Activated CD8-positive, alpha-beta T cell treated with anti-CD3 and anti-CD28 coated beads, Interleukin-2, amount 10 ng/mL, durations not matched to agents 7 days and 5 days (primary cell): ENCODE results near the gene PVALB. TPM values are rescaled to one million over a fixed set of nuclear protein-coding genes. Genes with fewer than 3 reads are reported as not detected.
A peak's percentile ranks its signal among the peaks of the same experiment; 100 is the strongest.

Source experiments
- ATAC-seq: fragments of 150-1000 bp; cut with Tn5 transposase; one replicate; pipeline ENCODE4 v1.10.0; 2021; ENCODE audit warnings: moderate library complexity
- CTCF ChIA-PET: fragments of 350-600 bp; sonication (Branson Sonifier 250); formaldehyde crosslinking; loops from one replicate; lab custom pipeline; 2021; ENCODE audit warnings: antibody characterized with exemption; lab: Charles Lee
- POLR2A ChIA-PET: fragments of 350-600 bp; sonication (Branson Sonifier 250); formaldehyde crosslinking; loops from one replicate; lab custom pipeline; 2021; ENCODE audit warnings: antibody characterized with exemption; lab: Charles Lee
- DNase-seq: peaks from one replicate; pipeline ENCODE4 v3.0.0-alpha.2; 2020
- H3K27ac Mint-ChIP-seq: one replicate; pipeline ENCODE4 v1.8.0; 2021; ENCODE audit warnings: mild to moderate bottlenecking, mixed read lengths
- H3K27me3 Mint-ChIP-seq: one replicate; pipeline ENCODE4 v1.8.0; 2021; ENCODE audit warnings: low read depth, mixed read lengths
- H3K36me3 Mint-ChIP-seq: one replicate; pipeline ENCODE4 v1.8.0; 2021; ENCODE audit warnings: low read depth, mixed read lengths
- H3K4me1 Mint-ChIP-seq: one replicate; pipeline ENCODE4 v1.8.0; 2021; ENCODE audit warnings: low read depth, mixed read lengths
- H3K4me3 Mint-ChIP-seq: one replicate; pipeline ENCODE4 v1.8.0; 2021; ENCODE audit warnings: mild to moderate bottlenecking, mixed read lengths
- H3K9me3 Mint-ChIP-seq: one replicate; pipeline ENCODE4 v1.8.0; 2022; ENCODE audit warnings: mixed read lengths; ENCODE audit not compliant: insufficient read depth
- total RNA-seq, 2 experiments: library from RNA; stranded (reverse); gene quantifications; one replicate each; pipeline ENCODE4 v1.2.3, GENCODE V29; 2021

PVALB gene
- total RNA-seq, 2 experiments from 2014 or later, result not detected

DNA sequence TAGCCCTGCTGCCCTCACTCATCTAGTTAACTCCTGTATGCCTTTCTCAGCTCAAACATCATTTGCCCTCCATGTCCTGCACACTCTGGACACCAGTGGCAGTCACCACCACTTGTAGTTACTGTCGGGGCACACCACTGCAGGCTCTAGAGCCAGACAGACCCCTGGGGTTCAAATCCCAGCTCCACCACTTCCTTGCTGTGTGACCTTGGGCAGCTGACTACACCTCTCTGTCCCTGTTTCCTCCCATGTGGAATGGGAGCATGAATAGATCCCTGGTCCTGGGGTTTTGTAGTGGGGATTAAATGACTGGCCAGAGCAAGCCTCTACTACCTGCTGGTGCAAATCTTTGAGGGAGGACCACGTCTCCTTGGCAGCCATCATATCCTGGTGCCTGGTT, 33.1 kb downstream of the PVALB start:
- ATAC-seq, result no peak
- Mint-ChIP-seq H3K9me3 (no peaks in the 10 kb centered on the region), H3K4me3 (no peak overlapping the region), H3K4me1 (peaks cover 15% of the 10 kb centered on the region), H3K27me3 (no peaks in the 10 kb centered on the region), H3K36me3 (no peaks in the 10 kb centered on the region), H3K27ac (peak overlapping the region; percentile 31)
- DNase-seq, result no peak
- ChIA-PET POLR2A (no interaction called here), CTCF (interaction anchor here (0.8 to 17.1 kb wide), 6 partner anchors 10 to 261 kb away, joined by 3 to 332 read pairs (median 6); partner anchors contain the start of gene NCF4)

DNA sequence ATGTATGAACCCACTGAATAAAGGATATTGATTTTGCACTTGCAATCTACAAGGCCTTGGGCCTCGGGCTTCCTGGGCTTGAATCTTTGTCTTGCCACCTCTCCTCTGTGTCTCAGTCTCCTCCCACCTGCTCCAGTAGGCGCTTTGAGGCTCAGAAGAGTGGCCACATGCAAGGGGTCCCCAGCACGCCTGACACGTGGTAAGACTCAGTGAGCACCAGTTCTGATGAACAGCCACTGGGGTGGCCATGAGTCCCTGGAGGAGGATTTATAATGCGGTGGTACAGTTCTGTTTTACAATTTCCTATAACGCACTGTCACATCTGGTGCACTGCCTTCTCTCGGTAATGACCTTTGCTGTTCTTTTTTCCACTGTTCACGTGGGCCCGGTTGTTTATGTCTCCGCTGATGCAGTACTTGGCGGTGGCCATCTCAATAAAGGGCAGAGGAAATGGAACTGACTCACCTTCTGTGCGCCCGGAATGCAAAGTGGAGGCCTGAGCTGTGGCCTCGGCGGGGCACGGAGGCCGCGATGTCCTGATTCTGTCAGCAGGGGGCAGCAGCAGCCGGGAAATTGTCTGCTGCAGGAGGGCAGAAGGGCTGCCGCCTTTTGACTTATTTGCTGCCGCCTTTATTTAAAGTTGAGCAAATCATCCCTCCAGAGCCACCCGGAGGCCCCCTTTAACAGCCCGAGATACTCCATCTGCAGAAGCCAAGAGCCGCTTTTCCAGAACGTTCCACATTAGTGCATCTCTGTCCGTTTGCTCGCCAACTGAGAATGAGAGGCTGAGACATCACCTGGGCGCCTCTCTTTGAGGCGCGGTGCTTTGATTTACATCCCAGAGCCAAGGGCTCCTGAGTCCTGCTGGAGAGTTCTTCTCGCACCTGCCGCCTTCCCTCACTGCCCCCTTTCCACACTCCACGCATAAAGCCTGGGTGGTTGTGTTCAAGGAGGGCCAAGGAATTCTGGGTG, 34.9 kb downstream of the PVALB start:
- H3K4me1 Mint-ChIP-seq, result peaks cover 29% of the 10 kb centered on the region
- H3K27ac Mint-ChIP-seq, result peak overlapping the region; percentile 83
- no peak overlapping the region for H3K4me3 Mint-ChIP-seq
- DNase-seq, result peak; percentile 93
- no peaks in the 10 kb centered on the region for H3K9me3 Mint-ChIP-seq
- CTCF ChIA-PET, result interaction anchor here (0.7 to 17.1 kb wide), 29 partner anchors 8 to 418 kb away, joined by 3 to 332 read pairs (median 4); partner anchors contain the start of gene NCF4
- no peaks in the 10 kb centered on the region for H3K36me3 Mint-ChIP-seq
- H3K27me3 Mint-ChIP-seq, result no peaks in the 10 kb centered on the region
- POLR2A ChIA-PET, result interaction anchor here (1.0 kb wide), 3 partner anchors 79 to 368 kb away, joined by 3 read pairs; partner anchors contain the start of gene IL2RB
- peak; percentile 94 for ATAC-seq

DNA sequence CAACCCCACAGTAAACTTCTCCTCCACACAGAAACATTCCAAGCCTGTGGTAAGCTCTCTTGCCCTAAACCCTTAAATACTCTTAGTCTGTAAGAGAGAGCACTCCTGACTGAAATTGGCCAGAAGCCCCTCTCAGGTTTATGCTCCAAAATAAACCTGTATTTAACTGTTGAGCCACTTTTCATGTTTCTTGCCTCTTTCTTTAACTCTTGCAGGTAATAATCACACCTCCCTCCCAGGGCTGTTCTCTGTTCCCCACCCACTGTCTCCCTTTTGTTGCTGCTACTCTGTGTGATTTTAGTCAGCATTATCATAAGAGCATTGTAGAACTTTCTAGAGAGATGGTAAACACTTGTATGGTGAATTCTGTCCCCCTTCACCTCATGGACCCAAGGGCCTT, 38.8 kb downstream of the PVALB start:
- POLR2A ChIA-PET, result interaction anchor here (0.5 kb wide), 1 partner anchor 445 kb away, joined by 3 read pairs; no protein-coding TSS in a partner anchor
- Mint-ChIP-seq H3K27me3 (no peaks in the 10 kb centered on the region), H3K36me3 (no peaks in the 10 kb centered on the region), H3K9me3 (no peaks in the 10 kb centered on the region), H3K27ac (no peak overlapping the region), H3K4me1 (peaks cover 44% of the 10 kb centered on the region), H3K4me3 (no peak overlapping the region)
- DNase-seq, result no peak
- no peak for ATAC-seq
- CTCF ChIA-PET, result interaction anchor here (1.5 to 17.1 kb wide), 3 partner anchors 79 to 199 kb away, joined by 5 to 332 read pairs (median 15); partner anchors contain the start of gene NCF4

DNA sequence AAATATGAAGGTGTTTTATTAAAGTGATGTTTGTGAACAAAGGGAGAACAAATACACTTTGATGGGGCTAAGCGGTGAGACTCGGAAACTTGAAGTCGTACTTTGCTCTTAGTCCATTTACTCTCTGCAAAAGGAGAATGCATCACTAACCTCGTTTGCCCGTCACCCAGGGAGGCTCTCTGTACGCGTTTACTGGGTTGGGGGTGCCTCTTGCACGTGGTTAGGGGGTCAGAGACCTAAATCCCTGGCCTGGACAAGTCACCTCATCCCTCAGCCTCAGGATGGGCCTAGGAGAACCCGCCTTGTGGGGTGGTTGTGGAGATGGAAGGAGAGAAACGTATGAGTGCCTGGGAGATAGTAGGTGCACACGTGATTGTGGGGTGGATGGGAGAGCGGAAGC, 40.1 kb downstream of the PVALB start:
- Mint-ChIP-seq H3K27me3 (no peaks in the 10 kb centered on the region), H3K4me3 (peak overlapping the region; percentile 80), H3K27ac (peak overlapping the region; percentile 91), H3K36me3 (no peaks in the 10 kb centered on the region), H3K4me1 (peaks cover 36% of the 10 kb centered on the region), H3K9me3 (no peaks in the 10 kb centered on the region)
- ATAC-seq (no peak), DNase-seq (no peak)
- POLR2A ChIA-PET, result interaction anchor here (0.7 to 2.1 kb wide), 7 partner anchors 81 to 445 kb away, joined by 3 to 14 read pairs (median 4); partner anchors contain the start of gene NCF4
- CTCF ChIA-PET, result interaction anchor here (0.9 to 17.1 kb wide), 12 partner anchors 8 to 484 kb away, joined by 3 to 332 read pairs (median 5); partner anchors contain the start of gene NCF4

DNA sequence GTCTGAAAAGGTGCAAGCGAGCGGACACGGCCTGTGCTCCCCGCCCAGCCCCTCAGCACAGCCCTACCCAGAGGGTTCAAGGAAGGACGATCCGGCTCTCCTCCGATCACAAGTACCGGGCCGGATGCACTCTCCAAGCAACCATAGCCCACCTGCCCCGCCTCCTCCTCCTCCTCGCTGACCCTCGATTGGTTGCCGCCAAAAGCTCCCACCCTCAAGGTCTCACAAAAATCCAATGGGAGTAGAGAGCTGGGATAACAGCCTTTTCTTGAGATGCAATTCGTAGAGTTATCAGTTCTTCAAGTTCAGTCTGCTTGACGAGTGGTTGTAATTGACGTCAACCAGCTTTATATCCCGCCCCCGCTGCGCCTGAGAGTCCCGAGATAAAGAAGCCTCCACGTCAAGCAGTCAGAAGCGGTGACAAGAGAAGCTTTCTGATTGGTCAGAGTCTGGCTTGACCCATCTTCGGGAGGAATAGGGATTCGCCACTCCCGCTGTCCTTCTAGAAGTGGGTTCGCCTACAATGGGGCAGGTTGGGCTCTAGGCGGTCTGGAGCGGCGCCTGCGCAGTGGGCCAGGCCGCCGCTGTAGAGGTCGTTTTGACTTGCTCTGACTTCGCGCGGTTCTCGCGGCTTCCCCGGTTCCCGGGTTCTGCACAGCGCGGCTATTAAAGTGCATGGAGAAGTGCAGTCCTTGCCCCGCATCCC, 40.7 kb downstream of the PVALB start, which contains the start of gene IFT27:
TSS of gene IFT27 (minus strand) at position 156 of the 706 bp plus-strand sequence. CDS start 412 bp downstream, outside the sequence.
- peak within 1 kb of the TSS; percentile 91 for H3K27ac Mint-ChIP-seq
- no peaks in the 10 kb centered on the region for H3K27me3 Mint-ChIP-seq
- CTCF ChIA-PET, result interaction anchor here (0.7 to 17.1 kb wide), 19 partner anchors 8 to 763 kb away, joined by 3 to 332 read pairs (median 4); partner anchors contain the start of genes FOXRED2, MPST, NCF4 and TST
- H3K4me1 Mint-ChIP-seq, result peaks cover 31% of the 10 kb centered on the region
- ATAC-seq (peak; percentile 95), DNase-seq (peak; percentile 99)
- POLR2A ChIA-PET, result interaction anchor here (0.6 to 2.1 kb wide), 12 partner anchors 10 to 685 kb away, joined by 3 to 14 read pairs (median 4); partner anchors contain the start of genes KCTD17 and NCF4
- peak within 1 kb of the TSS; percentile 80 for H3K4me3 Mint-ChIP-seq
- no peaks in the 10 kb centered on the region for H3K36me3 Mint-ChIP-seq
- no peaks in the 10 kb centered on the region for H3K9me3 Mint-ChIP-seq

DNA sequence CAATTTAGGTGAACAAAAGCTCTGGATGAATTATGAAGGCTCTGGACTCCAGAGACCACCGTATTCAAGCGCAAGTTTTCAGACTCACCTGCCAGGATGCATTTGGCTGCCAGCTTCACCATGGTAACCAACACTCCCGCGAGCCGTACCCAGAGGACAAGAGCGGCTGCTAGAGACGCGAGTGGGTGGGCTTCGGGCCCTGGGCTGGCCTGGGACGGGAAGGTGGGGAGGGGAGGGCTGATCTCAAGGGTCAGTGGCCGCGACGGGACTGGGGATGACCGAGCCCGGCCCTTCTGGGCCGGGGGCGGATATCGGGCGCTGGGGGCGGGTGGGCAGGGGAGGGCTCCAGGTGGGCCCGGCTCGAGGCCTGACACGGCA, 41.3 kb downstream of the PVALB start:
- Mint-ChIP-seq H3K27me3 (no peaks in the 10 kb centered on the region), H3K4me1 (peaks cover 31% of the 10 kb centered on the region), H3K36me3 (no peaks in the 10 kb centered on the region), H3K9me3 (no peaks in the 10 kb centered on the region), H3K27ac (peak overlapping the region; percentile 78), H3K4me3 (peak overlapping the region; percentile 80)
- ChIA-PET CTCF (interaction anchor here (0.8 to 17.1 kb wide), 17 partner anchors 9 to 763 kb away, joined by 3 to 332 read pairs (median 4); partner anchors contain the start of genes FOXRED2, MPST, NCF4 and TST), POLR2A (interaction anchor here (0.8 to 2.1 kb wide), 9 partner anchors 9 to 467 kb away, joined by 3 to 14 read pairs (median 4); partner anchors contain the start of genes KCTD17 and NCF4)
- peak; percentile 66 for DNase-seq
- peak; percentile 2 for ATAC-seq

DNA sequence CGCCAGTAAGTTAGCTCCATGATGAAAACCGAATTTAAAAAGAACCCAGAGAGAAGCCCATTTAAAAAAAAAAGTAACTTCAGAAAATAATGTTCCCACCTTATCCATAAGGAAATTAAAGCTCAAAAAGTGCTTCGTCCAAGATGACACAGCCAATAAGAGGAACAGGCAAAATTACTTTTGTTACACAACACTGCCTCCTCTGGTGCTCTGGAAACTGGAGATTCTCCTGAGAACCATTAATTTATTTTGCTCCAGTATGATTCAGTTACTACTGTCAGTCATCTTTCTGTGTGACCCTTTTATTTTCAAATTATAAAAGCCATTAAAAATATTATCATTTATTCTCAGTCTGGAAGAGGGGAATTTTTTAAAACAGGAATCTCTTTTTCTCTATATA, 42.9 kb downstream of the PVALB start:
- H3K36me3 Mint-ChIP-seq, result no peaks in the 10 kb centered on the region
- ChIA-PET POLR2A (no interaction called here), CTCF (interaction anchor here (0.6 to 17.1 kb wide), 10 partner anchors 8 to 376 kb away, joined by 3 to 332 read pairs (median 4); partner anchors contain the start of genes EIF3D, IL2RB and NCF4)
- ATAC-seq, result no peak
- no peak for DNase-seq
- H3K27ac Mint-ChIP-seq, result no peak overlapping the region
- no peaks in the 10 kb centered on the region for H3K9me3 Mint-ChIP-seq
- H3K4me3 Mint-ChIP-seq, result no peak overlapping the region
- no peaks in the 10 kb centered on the region for H3K27me3 Mint-ChIP-seq
- peaks cover 31% of the 10 kb centered on the region for H3K4me1 Mint-ChIP-seq

DNA sequence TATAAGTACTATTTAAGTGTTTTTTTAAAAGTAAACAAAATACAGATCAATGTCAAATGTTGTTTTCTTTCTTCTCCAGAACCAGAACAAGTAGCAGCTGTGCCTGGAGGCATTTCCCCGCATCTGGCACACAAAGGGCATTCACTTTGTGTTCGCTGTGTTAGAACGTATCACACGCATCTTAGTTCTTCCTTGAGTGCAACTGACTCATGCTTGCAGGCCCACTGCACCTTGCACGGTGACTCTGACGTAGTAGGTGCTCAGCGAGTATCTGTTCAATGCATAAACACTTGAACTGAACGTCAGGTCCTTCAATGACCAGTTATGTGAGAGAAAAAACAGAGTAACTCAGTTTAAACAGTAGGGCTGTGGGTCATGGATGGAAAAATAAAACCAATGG, 44.4 kb downstream of the PVALB start:
- H3K4me1 Mint-ChIP-seq, result peaks cover 23% of the 10 kb centered on the region
- no peak for DNase-seq
- no peak for ATAC-seq
- H3K27me3 Mint-ChIP-seq, result no peaks in the 10 kb centered on the region
- H3K36me3 Mint-ChIP-seq, result no peaks in the 10 kb centered on the region
- ChIA-PET POLR2A (no interaction called here), CTCF (interaction anchor here (1.0 kb wide), 2 partner anchors 14 to 15 kb away, joined by 3 to 4 read pairs; no protein-coding TSS in a partner anchor)
- no peaks in the 10 kb centered on the region for H3K9me3 Mint-ChIP-seq
- no peak overlapping the region for H3K27ac Mint-ChIP-seq
- no peak overlapping the region for H3K4me3 Mint-ChIP-seq

DNA sequence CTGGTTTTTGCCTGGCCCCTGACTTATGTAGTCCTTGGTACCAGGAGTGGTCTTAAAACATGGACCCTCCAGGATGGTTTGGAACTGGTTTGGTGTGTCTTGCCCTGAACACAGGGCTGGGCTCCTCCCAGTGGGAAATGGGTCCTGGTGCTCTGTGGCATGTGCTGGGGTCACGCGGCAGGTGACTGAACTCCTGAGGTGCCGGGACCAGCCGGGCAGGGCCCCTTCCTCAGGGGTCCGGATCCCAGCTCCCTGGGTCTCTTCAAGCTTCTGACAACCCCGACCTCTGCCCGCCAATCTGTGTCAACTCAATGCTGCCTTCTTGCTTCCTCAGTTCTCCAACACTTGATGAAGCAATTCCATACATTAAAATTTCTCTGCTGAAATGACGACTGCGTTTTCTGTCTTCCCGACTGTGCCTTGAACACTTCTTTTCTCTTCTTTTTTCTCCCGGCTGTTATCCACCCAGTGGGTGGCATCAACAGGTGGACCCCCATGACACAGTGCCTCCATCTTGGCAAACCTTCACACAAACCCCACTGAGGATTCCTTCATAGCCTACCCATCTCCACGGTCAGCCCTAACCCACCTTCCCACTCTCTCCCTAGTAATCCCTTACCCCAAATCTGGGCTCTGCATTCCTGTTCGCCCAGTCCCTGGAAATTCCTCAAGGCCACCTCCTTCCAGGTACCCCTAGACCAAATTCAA, 45.3 kb downstream of the PVALB start:
- no peak overlapping the region for H3K27ac Mint-ChIP-seq

DNA sequence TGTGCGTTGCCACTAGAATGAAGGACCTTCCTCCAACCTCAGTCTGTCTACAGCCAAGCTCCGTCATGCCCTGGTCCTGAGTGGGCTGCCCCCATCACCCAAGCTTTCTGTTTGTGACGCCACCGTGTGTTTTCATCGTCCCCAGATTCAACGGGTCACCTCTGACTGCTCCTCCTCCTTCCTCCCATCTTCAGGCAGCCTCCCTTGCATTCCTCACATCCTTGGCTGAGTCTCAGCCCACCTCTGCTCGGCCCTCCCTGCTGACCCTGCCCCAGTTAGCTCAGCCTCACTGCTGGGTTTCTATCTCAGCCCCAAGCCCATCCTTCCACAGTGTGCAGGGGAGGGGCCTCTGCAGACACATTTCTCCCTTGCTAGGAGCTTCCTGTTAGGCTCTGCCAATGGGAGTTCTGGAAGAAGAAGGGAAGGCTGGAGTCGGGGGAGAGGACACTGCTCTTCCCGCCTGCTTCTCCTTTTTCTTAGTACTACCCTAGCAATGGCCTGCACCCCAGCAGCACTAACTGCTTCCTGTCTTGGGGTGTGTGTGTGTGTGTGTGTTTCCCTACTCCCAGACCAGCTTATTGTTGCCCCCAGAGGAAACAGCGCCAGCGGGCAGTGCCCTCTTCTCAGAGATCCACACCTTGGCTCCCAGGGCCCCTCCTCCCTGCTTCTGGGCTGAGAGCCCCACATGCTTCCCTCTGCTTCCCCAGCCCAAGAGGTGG, 46.2 kb downstream of the PVALB start:
- Mint-ChIP-seq H3K36me3 (no peaks in the 10 kb centered on the region), H3K4me3 (no peak overlapping the region), H3K27me3 (no peaks in the 10 kb centered on the region), H3K9me3 (no peaks in the 10 kb centered on the region), H3K27ac (no peak overlapping the region), H3K4me1 (peaks cover 11% of the 10 kb centered on the region)
- ATAC-seq (no peak), DNase-seq (no peak)
- ChIA-PET CTCF (interaction anchor here (0.8 to 1.4 kb wide), 2 partner anchors 11 to 14 kb away, joined by 3 to 4 read pairs; no protein-coding TSS in a partner anchor), POLR2A (no interaction called here)

More for the DNA sequence above, 45.3 kb downstream of the PVALB start:
- ChIA-PET CTCF (interaction anchor here (1.0 kb wide), 2 partner anchors 13 to 14 kb away, joined by 3 to 4 read pairs; no protein-coding TSS in a partner anchor), POLR2A (no interaction called here)
- Mint-ChIP-seq H3K4me3 (no peak overlapping the region), H3K9me3 (no peaks in the 10 kb centered on the region), H3K27me3 (no peaks in the 10 kb centered on the region), H3K4me1 (peaks cover 13% of the 10 kb centered on the region), H3K36me3 (no peaks in the 10 kb centered on the region)
- ATAC-seq (no peak), DNase-seq (no peak)
